Natural killer cell (primary cell): ENCODE results near the gene TEX51. TPM values are rescaled to one million over a fixed set of nuclear protein-coding genes. Genes with fewer than 3 reads are reported as not detected.

Source experiments
- ATAC-seq, 3 donors: fragments of 150-1000 bp in 2 of 3; fragments of 200-7000 bp in 1 of 3; cut with Tn5 transposase; 1 replicate in 1 of 3; 2 replicates in 2 of 3; pipeline ENCODE4 v1.10.0; 2021; ENCODE audit warnings: mild to moderate bottlenecking in 2 of 3, moderate library complexity in 2 of 3
- DNase-seq, 2 donors: peaks; one replicate each; pipeline versions ENCODE4 v3.0.0 to v3.0.0-alpha.2; 2013 to 2021; ENCODE audit warnings: mixed read lengths in 1 of 2
- H3K27ac ChIP-seq: one replicate; pipeline ENCODE4 v1.5.1; 2013; ENCODE audit warnings: mild to moderate bottlenecking, low read length
- H3K27me3 ChIP-seq: one replicate; pipeline ENCODE4 v1.6.1; 2013; ENCODE audit warnings: low read length; ENCODE audit not compliant: control insufficient read depth, insufficient read depth
- H3K36me3 ChIP-seq: one replicate; pipeline ENCODE4 v1.6.1; 2013; ENCODE audit warnings: low read length; ENCODE audit not compliant: control insufficient read depth, insufficient read depth
- H3K4me1 ChIP-seq: one replicate; pipeline ENCODE4 v1.6.1; 2013; ENCODE audit warnings: low read length; ENCODE audit not compliant: control insufficient read depth, insufficient read depth
- H3K4me3 ChIP-seq: one replicate; pipeline ENCODE4 v1.5.1; 2013; ENCODE audit warnings: low read length
- H3K9me3 ChIP-seq: one replicate; pipeline ENCODE4 v1.6.1; 2013; ENCODE audit warnings: low read length; ENCODE audit not compliant: control insufficient read depth, insufficient read depth
- H3K27ac Mint-ChIP-seq, 2 donors: one replicate each; pipeline ENCODE4 v1.8.0; 2022; ENCODE audit warnings: mild to moderate bottlenecking in 2 of 2, mixed read lengths in 2 of 2, moderate library complexity in 1 of 2
- H3K27me3 Mint-ChIP-seq, 2 donors: one replicate each; pipeline ENCODE4 v1.8.0; 2022; ENCODE audit warnings: low read depth in 2 of 2, mixed read lengths in 2 of 2
- H3K36me3 Mint-ChIP-seq: one replicate; pipeline ENCODE4 v1.8.0; 2022; ENCODE audit warnings: mixed read lengths
- H3K4me1 Mint-ChIP-seq, 2 donors: one replicate each; pipeline ENCODE4 v1.8.0; 2022; ENCODE audit warnings: mixed read lengths in 2 of 2
- H3K4me3 Mint-ChIP-seq: one replicate; pipeline ENCODE4 v1.8.0; 2022; ENCODE audit warnings: mild to moderate bottlenecking, moderate library complexity, mixed read lengths
- H3K9me3 Mint-ChIP-seq, 2 donors: one replicate each; pipeline ENCODE4 v1.8.0; 2022; ENCODE audit warnings: mixed read lengths in 2 of 2
- CTCF ChIP-seq: fragments of 200-600 bp; IDR thresholded peaks from one replicate; pipeline ENCODE4 v1.8.0; 2022; ENCODE audit warnings: antibody characterized with exemption
- WGBS: methylation state at CpG from one replicate; pipeline ENCODE4 v1.1.7; 2013; ENCODE audit warnings: missing lambda C conversion rate; ENCODE audit not compliant: insufficient coverage; 5-methylcytosine and 5-hydroxymethylcytosine counted together
- intact Hi-C: fragments of 100-400 bp; cut with micrococcal nuclease; formaldehyde crosslinking; loops from one replicate; pipeline ENCODE4 v1.14.2; 2022
- total RNA-seq, 4 donors: library from RNA; stranded (reverse); fragments of 120-200 nt in 1 of 4; gene quantifications; one replicate each; pipeline versions ENCODE4 v1.2.3 to v1.2.4, GENCODE V29; 2013 to 2022

The TEX51 gene
- total RNA-seq, 3 donors from 2014 or later (not counting 1 experiment from before 2014, with no cell fraction given): not detected

- H3K36me3 ChIP-seq: no peaks in the 10 kb centered on the region
- no peak for DNase-seq
- no peaks in the 10 kb centered on the region for H3K27me3 ChIP-seq
These were observed 17.1 kb upstream of the TEX51 start for GRCh38 chr2:126881591-126881990.

GRCh38 chr2:126882181-126882580, 16.5 kb upstream of the TEX51 start:
- H3K27ac Mint-ChIP-seq: no peak overlapping the region
- H3K4me1 ChIP-seq: peaks cover 7% of the 10 kb centered on the region
- H3K36me3 ChIP-seq: no peaks in the 10 kb centered on the region
- no peak overlapping the region for H3K4me3 Mint-ChIP-seq
- no peak for ATAC-seq
- H3K4me3 ChIP-seq: no peak overlapping the region
- 60% methylated on average over 1 of the region's 2 CpGs for WGBS
- peaks cover 0 to 5% of the 10 kb centered on the region in 2 donors for H3K27me3 Mint-ChIP-seq
- peaks cover 0 to 9% of the 10 kb centered on the region in 2 donors for H3K4me1 Mint-ChIP-seq
- DNase-seq: no peak
- no peaks in the 10 kb centered on the region for H3K27me3 ChIP-seq
- TF ChIP-seq CTCF: no peak
- no peak overlapping the region for H3K27ac ChIP-seq
- H3K9me3 Mint-ChIP-seq: no peaks in the 10 kb centered on the region
- no peaks in the 10 kb centered on the region for H3K9me3 ChIP-seq
- no peaks in the 10 kb centered on the region for H3K36me3 Mint-ChIP-seq
- intact Hi-C loops: no loop called here

More at GRCh38 chr2:126881591-126881990, 17.1 kb upstream of the TEX51 start:
- 86% methylated on average over 9 of the region's 9 CpGs for WGBS
- Mint-ChIP-seq H3K36me3 (no peaks in the 10 kb centered on the region), H3K27ac (no peak overlapping the region), H3K4me1 (peaks cover 0 to 4% of the 10 kb centered on the region in 2 donors), H3K4me3 (no peak overlapping the region), H3K9me3 (no peaks in the 10 kb centered on the region), H3K27me3 (peaks cover 0 to 3% of the 10 kb centered on the region in 2 donors)
- intact Hi-C loops: no loop called here
- TF ChIP-seq CTCF: no peak
- Histone ChIP-seq H3K9me3 (no peaks in the 10 kb centered on the region), H3K4me1 (peaks cover 6% of the 10 kb centered on the region), H3K27ac (no peak overlapping the region), H3K4me3 (no peak overlapping the region)
- no peak for ATAC-seq

DNA sequence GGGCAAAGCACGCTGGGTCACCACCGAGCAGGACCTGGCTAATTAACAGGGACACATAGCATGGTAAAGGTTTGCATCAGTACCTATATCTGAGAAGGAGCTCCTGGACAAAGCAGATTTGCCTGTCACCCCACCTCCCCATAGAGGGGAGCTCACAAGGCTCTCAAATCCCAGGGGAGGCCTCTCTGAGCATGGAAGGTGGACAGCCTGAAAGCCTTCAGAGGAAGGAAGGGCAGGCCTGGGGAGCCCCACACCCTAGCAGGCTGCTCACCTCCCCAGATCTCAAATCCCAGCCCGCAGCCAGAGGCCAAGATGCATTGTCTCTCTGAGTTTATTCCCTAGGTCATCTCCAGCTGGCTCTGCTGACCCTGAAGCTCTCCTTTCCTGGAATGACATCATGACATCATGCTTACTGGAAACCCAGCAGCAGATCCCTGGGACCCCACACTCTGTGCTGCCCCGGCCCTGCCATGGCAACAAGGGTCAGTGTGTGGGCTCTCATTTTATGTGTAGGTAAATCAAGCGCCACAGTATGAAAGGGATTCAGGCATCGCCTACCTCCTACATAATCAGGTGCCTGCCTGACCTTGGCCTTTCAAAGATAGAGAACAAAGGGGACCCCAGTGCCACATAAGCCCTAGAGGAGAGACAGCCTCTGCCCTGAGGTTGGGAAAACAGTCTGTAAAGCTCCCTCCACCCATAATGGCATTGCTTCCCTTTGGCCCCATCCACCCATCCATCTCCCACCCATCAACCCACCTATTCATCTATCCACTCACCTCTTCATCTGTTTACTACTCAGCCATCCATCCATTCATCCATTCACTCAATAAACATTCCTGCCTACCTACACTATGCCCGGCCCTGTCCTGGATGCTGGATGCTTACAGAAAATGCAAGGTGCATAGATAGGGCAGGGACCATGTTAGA, 15.7 kb upstream of the TEX51 start:
- WGBS: 89% methylated on average over 7 of the region's 7 CpGs
- no peaks in the 10 kb centered on the region for H3K36me3 Mint-ChIP-seq

More for the DNA sequence above, 15.7 kb upstream of the TEX51 start:
- Mint-ChIP-seq H3K4me3 (no peak overlapping the region), H3K9me3 (no peaks in the 10 kb centered on the region), H3K4me1 (peaks cover 0 to 9% of the 10 kb centered on the region in 2 donors), H3K27me3 (peaks cover 0 to 5% of the 10 kb centered on the region in 2 donors), H3K27ac (no peak overlapping the region)
- no peak overlapping the region for H3K4me3 ChIP-seq
- ATAC-seq (no peak), DNase-seq (no peak)
- H3K27me3 ChIP-seq: no peaks in the 10 kb centered on the region
- intact Hi-C loops: no loop called here
- no peaks in the 10 kb centered on the region for H3K36me3 ChIP-seq
- H3K9me3 ChIP-seq: no peaks in the 10 kb centered on the region
- H3K27ac ChIP-seq: no peak overlapping the region
- no peak for TF ChIP-seq CTCF
- H3K4me1 ChIP-seq: peaks cover 7% of the 10 kb centered on the region
